Measurements from ENCODE around the gene MT1HL1. TPM values are rescaled to one million over a fixed set of nuclear protein-coding genes. Genes with fewer than 3 reads are reported as not detected.

Gene MT1HL1
- total RNA-seq, 1 experiment from 2014 or later = not detected

DNA sequence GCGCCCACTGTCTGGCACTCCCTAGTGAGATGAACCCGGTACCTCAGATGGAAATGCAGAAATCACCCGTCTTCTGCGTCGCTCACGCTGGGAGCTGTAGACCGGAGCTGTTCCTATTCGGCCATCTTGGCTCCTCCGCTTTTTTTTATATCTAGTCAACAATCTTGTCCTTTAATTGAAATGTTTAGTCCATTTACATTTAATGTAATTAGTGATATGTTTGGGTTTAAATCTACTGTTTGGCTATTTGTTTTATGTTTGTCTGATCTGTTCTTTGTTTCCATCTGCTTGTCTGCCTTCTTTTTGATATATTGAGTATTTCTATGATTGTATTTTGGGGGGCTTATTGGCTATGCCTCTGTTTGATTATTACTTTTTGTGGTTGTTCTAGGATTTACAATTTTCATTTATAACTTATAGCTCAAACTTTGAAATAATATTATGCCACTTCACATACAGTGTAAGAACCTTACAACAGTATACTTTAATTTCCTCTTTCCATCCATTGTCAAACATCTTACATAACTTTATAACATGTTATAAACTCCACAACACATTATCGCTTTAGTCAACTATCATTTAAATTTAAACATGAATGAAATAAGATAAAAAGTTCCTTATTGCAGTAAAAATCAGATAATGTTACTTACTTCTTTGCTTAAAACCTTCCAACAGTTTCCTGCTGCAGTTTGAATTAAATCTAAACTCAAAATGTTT, 21.3 kb upstream of the MT1HL1 start:
- DNase-seq (ENCODE audit: extremely low read depth, low read depth) = no peak

GRCh38 chr1:237018896-237019295, 14.7 kb upstream of the MT1HL1 start:
- DNase-seq (ENCODE audit: extremely low read depth, low read depth) = no peak

DNA sequence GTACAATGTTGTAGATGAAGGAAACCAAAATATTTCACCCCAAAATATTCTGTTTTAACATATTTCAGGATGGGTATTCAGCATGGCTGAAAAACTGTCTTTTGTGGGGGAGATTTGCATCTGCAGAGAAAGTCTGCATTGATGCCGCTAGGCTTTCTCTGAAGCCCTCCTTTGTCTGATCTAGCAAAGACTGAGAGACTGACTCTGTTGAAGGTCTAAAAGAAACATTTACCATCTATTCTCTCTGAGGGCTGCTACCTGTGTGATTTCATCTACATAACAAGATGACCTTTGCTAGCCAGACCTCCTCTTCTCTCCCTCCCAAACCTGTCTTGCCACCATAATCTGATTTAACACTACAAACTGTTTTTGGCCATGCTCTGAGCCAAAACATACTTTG, 12.4 kb upstream of the MT1HL1 start:
- no peak for DNase-seq (ENCODE audit: extremely low read depth, low read depth)

- no peak for DNase-seq (ENCODE audit: extremely low read depth, low read depth)
Observed at GRCh38 chr1:237013608-237014007, 9.4 kb upstream of the MT1HL1 start.

- peak; percentile 12 for DNase-seq (ENCODE audit: extremely low read depth, low read depth)
Observed at GRCh38 chr1:237012788-237013383, 8.6 kb upstream of the MT1HL1 start.

- no peak for DNase-seq (ENCODE audit: extremely low read depth, low read depth)
Observed at GRCh38 chr1:237012361-237012760, 8.1 kb upstream of the MT1HL1 start.

- DNase-seq (ENCODE audit: extremely low read depth, low read depth) = no peak
Observed at GRCh38 chr1:237011432-237011831, 7.2 kb upstream of the MT1HL1 start.

DNA sequence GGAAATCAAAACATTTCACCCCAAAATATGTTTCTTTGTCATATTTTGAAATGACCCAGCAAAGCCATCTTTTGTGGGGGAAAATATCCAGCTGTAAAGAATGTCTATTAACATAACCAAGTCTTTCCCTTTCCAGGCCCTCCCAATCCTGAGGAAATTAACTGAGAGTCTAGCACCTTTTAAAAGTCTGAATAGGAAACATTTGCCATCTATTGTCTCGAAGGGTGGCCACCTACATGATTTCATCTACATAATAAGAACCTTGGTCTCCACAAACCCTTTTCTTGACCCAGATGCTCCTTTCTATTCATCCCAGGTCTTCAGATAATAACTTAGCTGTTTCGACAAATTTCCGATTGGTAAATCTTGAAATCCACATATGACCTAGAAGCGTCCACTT, 5.4 kb upstream of the MT1HL1 start:
- DNase-seq (ENCODE audit: extremely low read depth, low read depth) = no peak

DNA sequence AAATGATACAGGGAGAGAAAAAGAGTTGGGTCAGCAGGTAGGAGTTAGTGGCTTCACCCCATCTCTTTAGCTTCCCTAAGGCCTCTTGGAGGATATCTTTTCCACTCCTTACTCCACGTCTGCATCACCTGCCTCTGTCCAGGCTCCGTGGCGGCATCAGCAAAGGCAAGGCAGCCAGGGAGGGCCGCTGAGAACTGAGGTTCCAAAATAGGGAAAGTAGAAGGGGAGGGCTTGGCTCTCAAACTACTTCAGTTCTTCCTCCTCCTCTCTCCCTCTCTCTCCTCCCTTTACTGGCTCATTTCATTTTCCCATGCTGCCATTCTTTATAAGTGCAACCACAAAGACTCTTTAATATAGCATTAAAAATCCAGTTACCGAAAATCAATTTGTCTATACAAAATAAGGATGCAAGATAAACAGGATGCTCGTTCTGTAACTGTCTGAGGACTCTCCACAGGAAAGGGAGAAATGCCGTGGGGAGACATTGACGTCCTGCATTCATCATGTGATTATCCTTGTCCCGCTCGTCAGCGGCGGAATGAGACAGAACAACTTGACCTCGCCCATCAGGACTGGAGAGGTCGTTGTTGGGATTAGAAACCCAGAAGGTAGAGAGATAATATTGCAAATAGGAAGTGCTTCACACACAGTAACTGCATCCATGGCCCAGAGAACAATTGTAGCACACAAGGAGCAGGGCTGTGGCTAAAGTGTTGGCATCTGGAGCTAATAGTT, 3.1 kb upstream of the MT1HL1 start:
- DNase-seq (ENCODE audit: extremely low read depth, low read depth) = no peak

GRCh38 chr1:237005674-237006073, 1.4 kb upstream of the MT1HL1 start:
- DNase-seq (ENCODE audit: extremely low read depth, low read depth) = no peak

- no peak for DNase-seq (ENCODE audit: extremely low read depth, low read depth)
Observed at GRCh38 chr1:237003516-237003915, 725 bp downstream of the MT1HL1 start.

GRCh38 chr1:237000191-237000590, 4.0 kb downstream of the MT1HL1 start:
- DNase-seq (ENCODE audit: extremely low read depth, low read depth) = no peak

DNA sequence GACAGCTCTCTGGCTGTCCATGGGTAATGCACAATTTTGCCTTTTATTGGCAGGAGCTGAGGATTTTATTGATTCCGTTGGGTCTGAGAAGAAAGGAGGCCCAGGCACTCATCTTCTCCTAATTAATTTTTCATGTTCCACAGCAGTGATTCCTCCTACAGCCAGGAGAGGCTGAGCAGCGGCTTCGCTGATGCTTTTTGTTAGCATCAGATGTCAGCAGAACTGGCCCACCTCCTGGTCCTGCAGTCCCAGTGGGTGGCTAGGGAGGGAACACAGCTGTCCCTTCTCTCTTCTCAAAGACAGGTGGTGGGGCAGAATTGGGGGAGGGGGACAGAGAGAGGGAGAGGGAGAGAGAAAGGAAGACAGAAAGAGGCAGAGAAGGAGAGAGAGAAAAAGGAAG, 5.7 kb downstream of the MT1HL1 start:
- no peak for DNase-seq (ENCODE audit: extremely low read depth, low read depth)

- DNase-seq (ENCODE audit: extremely low read depth, low read depth) = no peak
Observed at GRCh38 chr1:236997882-236998281, 6.4 kb downstream of the MT1HL1 start.

- no peak for DNase-seq (ENCODE audit: extremely low read depth, low read depth)
Observed at GRCh38 chr1:236997361-236997760, 6.9 kb downstream of the MT1HL1 start.

GRCh38 chr1:236994450-236994849, 9.8 kb downstream of the MT1HL1 start:
- no peak for DNase-seq (ENCODE audit: extremely low read depth, low read depth)

- DNase-seq (ENCODE audit: extremely low read depth, low read depth) = no peak
Observed at GRCh38 chr1:236992449-236992848, 11.8 kb downstream of the MT1HL1 start.

DNA sequence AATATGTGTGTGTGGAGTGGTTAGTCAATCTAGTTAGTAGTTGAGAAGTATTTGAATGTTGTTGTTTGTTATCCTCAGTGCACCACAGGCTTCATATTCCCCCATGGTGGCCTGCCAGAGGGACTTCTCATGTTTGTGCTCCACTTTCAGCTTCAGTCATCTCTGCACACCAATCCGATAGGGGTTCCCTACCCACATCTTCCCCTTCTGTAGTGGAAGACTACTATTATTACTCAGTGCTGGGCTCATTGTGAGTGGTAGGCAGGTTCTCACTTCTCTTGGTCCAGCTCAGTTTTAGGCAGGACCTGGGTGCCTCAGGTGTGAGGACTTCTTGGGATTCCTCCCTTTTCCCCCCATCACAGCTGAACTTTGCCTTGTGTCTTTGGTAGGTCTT, 14.2 kb downstream of the MT1HL1 start:
- no peak for DNase-seq (ENCODE audit: extremely low read depth, low read depth)

DNA sequence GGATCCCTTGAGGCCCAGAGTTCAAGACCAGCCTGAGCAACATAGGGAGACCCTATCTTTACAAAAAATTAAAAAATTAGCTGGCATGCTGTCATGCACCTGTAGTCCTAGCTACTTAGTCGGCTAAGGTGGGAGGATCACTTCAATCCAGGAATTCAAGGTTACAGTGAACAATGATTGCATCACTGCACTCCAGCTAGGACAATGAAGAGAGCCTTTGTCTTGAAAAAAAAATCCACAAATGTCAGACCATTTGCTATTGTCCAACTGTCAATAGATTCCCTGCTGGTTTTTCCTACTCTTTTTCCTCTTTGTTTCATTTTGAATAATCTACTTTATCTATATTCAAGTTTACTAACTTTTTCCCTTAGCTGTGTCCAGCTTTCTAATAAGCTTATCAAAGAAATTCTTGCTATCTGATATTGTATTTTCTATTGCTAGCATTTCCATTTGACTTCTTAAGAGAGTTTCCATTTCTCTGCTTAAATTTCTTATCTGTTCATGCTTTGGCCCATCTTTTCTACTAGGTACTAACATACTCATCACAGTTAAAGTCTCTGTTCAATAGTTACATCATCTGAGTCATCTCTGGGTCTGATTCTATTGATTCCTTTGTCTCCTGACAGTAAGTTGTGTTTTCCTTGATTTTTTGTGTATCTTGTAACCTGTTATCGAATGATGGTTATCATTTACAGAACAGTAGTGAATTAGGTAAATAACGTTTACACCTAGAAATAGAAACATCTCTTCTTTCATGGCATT, 14.8 kb downstream of the MT1HL1 start:
- no peak for DNase-seq (ENCODE audit: extremely low read depth, low read depth)

DNA sequence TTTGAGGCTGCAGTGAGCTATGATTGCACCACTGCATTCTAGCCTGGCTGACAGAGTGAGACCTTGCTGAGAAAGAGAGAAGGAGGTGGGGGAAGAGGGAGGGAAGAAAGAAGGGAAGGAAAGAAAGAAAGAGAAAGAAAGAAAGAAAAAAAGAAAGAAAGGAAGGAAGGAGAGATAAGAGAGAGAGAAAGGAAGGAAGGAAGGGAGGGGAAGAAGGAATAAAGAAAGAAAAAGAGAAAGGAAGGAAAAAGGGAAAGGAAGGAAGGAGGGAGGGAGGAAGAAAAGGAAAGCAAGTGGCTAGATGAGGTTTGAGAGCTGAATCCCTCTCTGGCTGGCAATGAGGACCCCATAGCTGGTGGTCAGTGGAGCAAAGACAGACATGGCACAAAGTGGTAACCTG, 20.4 kb downstream of the MT1HL1 start:
- no peak for DNase-seq (ENCODE audit: extremely low read depth, low read depth)

DNA sequence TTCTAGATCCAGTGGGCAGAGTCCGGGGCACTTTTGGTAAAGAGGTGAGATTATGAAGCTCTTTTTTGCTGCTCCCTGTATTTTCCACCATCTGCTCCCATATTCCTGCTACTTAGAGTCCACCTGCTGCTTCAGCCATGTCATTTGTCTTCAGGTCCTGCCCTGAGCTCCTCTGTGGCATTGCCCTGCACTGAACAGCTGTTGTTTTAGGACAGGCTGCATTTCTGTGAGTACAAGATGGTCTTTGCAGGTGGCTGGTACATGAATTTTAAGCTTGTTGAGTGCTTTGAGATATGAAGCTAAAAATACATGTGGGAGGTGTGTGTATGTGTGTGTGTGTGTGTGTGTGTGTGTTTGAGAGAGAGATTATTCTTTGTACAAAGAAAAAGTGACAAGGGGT, 21.9 kb downstream of the MT1HL1 start:
- DNase-seq (ENCODE audit: extremely low read depth, low read depth) = no peak

Measured in NCI-H460 (cell line).